Fibroblast of skin of back (primary cell): Measurements from ENCODE around the gene NECAP2.
"Not testable (repeated sequence)": the region's sequence is repeated elsewhere in the genome, so short reads cannot be mapped to it uniquely, and the experiment has no call there.

ENCODE experiments used
- DNase-seq: peaks from one replicate; pipeline ENCODE4 v3.0.0-alpha.2; 2013

NECAP2 gene

GRCh38 chr1:16461681-16462080 lies 21.2 kb downstream of the NECAP2 start:
- DNase-seq, result no peak

- DNase-seq, result no peak
Observed at GRCh38 chr1:16462773-16463330, 22.3 kb downstream of the NECAP2 start.

- DNase-seq, result peak; percentile 5
Observed at GRCh38 chr1:16464917-16465625, 24.5 kb downstream of the NECAP2 start.

GRCh38 chr1:16468558-16468957 lies 28.0 kb downstream of the NECAP2 start:
- DNase-seq, result no peak

- DNase-seq, result no peak
Observed at GRCh38 chr1:16474166-16474800, 33.8 kb downstream of the NECAP2 start.

GRCh38 chr1:16474891-16475290 lies 34.4 kb downstream of the NECAP2 start:
- DNase-seq, result not testable (repeated sequence)

- not testable (repeated sequence) for DNase-seq
Observed at GRCh38 chr1:16475771-16476770, 35.5 kb downstream of the NECAP2 start.

- no peak for DNase-seq
Observed at GRCh38 chr1:16478091-16478490, 37.6 kb downstream of the NECAP2 start.

GRCh38 chr1:16483146-16483545 lies 42.6 kb downstream of the NECAP2 start:
- DNase-seq, result not testable (repeated sequence)

- not testable (repeated sequence) for DNase-seq
Observed at GRCh38 chr1:16483639-16484500, 43.3 kb downstream of the NECAP2 start.

- DNase-seq, result no peak
Observed at GRCh38 chr1:16484501-16484835, 43.9 kb downstream of the NECAP2 start.

GRCh38 chr1:16484931-16485330 lies 44.4 kb downstream of the NECAP2 start:
- DNase-seq, result no peak

- not testable (repeated sequence) for DNase-seq
Observed at GRCh38 chr1:16486316-16486715, 45.8 kb downstream of the NECAP2 start.

- not testable (repeated sequence) for DNase-seq
Observed at GRCh38 chr1:16487011-16487410, 46.5 kb downstream of the NECAP2 start.

GRCh38 chr1:16489195-16489880 lies 48.8 kb downstream of the NECAP2 start:
- DNase-seq, result not testable (repeated sequence)

GRCh38 chr1:16491056-16491675 lies 50.6 kb downstream of the NECAP2 start:
- DNase-seq, result no peak

GRCh38 chr1:16492937-16493336 lies 52.4 kb downstream of the NECAP2 start:
- not testable (repeated sequence) for DNase-seq

GRCh38 chr1:16493731-16494130 lies 53.2 kb downstream of the NECAP2 start:
- not testable (repeated sequence) for DNase-seq

- DNase-seq, result peak; percentile 5
Observed at GRCh38 chr1:16497474-16497904, 57.0 kb downstream of the NECAP2 start.

GRCh38 chr1:16498047-16498446 lies 57.5 kb downstream of the NECAP2 start:
- not testable (repeated sequence) for DNase-seq
